Effector CD4-positive, alpha-beta T cell (primary cell): ENCODE measurements around the gene ANKRD6.
"Not testable (repeated sequence)": the region's sequence is repeated elsewhere in the genome, so short reads cannot be mapped to it uniquely, and the experiment has no call there.

Source experiments
- DNase-seq: peaks from one replicate; pipeline ENCODE4 v3.0.0-alpha.2; 2020
- total RNA-seq: gene quantifications from one replicate; lab custom pipeline; 2026; lab: John Stamatoyannopoulos, UW

The ANKRD6 gene
- 7.9 reads per million, percentile 27 among the genes with 10 or more reads in this experiment for total RNA-seq

- peak; percentile 73 for DNase-seq
Measured at GRCh38 chr6:89432875-89433251, at the start of gene ANKRD6. TSS of gene ANKRD6 (plus strand) at chr6:89433152. CDS start at chr6:89566977, 133,825 bp downstream.

GRCh38 chr6:89385156-89385667 is 47.7 kb upstream of the ANKRD6 start:
- DNase-seq, result no peak

- no peak for DNase-seq
Measured at GRCh38 chr6:89385846-89386245, 47.1 kb upstream of the ANKRD6 start.

GRCh38 chr6:89386917-89387491 is 45.9 kb upstream of the ANKRD6 start:
- DNase-seq, result no peak

DNA sequence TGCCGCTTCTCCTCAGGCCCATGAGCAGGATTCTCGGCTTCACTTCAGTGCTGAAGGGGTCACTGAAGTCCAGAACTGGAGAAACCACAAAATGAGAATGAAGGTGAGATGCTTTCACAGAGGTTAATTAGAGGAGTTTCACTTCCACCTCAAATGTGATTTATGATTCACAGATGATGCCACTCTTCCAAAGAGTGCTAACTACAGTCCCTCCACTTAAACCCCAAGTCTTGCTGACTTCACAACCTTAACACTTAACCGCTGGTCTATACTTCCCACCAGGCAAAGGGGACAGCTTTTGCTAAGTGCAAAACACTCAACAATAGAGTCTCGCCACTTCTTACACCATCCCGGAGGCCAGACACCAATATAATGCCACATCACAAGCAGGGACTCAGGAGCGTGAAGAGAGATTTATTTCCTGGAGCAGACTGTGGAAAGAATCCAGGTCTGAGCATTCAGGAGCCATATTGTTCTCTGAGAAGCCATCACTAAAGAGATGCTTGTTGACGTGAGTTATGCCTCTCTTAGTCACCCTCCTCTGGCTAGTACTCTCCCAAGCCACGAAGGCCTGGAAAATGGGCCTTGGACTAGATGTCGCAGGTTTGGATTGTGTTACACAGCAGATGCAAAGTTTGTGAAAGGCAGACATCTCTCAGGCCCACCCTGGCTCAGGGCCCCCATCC is 45.3 kb upstream of the ANKRD6 start:
- DNase-seq, result no peak

- no peak for DNase-seq
Measured at GRCh38 chr6:89388846-89389245, 44.1 kb upstream of the ANKRD6 start.

GRCh38 chr6:89392823-89393222 is 40.1 kb upstream of the ANKRD6 start:
- no peak for DNase-seq

DNA sequence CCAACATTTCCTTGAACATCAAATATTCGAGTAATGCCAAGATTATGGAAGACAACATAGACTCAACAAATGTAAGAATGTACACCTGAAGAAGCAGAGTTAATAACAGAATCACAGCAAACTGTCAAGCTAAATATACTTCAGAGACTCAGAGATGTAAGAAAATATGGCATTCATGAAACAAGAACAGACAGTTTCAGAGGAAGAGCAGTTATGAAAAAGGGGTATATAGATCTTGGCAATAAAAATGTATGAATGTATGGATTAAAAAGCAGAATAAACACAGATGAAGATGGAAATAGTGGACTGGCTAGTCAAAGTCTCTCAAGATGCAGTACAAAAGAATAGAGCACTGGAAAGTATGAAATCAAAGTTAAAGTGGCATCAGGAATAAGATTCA is 39.3 kb upstream of the ANKRD6 start:
- no peak for DNase-seq

GRCh38 chr6:89397884-89398283 is 35.1 kb upstream of the ANKRD6 start:
- DNase-seq, result not testable (repeated sequence)

DNA sequence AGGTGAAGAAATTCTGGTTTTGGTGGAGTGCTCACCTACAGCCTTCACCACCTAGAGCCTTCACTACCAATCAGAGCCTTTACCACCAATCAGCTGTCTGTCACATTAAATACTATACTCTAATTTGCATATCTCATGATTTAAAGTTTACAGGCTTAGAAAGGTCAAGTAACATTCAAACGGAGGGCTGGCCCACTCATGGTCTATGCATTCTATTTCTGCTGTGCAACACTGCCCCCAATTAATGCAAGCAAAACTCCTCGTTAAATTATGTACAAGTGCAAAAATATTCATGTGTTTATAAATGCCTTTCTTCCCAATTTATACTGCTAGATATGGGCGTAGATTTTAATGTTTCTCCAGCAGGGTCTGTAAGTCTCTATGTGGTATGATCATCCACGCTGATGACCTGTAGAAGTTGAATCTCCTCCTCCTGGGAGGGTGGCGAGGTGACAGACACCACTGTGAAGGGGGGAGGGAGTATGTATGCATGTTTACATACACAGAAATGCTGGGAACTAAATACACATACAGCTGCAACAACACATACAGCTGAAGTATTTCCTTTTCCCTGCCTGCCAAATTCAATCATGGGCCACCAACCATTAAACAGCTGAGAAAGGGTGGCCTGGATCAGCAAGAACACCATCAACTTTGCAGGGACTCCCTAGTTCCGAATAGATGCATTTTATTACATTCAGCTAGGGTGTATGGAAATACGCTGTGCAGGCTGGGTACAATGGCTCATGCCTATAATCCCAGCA is 34.0 kb upstream of the ANKRD6 start:
- no peak for DNase-seq

GRCh38 chr6:89400050-89400449 is 32.9 kb upstream of the ANKRD6 start:
- no peak for DNase-seq

GRCh38 chr6:89400912-89401399 is 32.0 kb upstream of the ANKRD6 start:
- no peak for DNase-seq

GRCh38 chr6:89402776-89403175 is 30.2 kb upstream of the ANKRD6 start:
- DNase-seq, result no peak

DNA sequence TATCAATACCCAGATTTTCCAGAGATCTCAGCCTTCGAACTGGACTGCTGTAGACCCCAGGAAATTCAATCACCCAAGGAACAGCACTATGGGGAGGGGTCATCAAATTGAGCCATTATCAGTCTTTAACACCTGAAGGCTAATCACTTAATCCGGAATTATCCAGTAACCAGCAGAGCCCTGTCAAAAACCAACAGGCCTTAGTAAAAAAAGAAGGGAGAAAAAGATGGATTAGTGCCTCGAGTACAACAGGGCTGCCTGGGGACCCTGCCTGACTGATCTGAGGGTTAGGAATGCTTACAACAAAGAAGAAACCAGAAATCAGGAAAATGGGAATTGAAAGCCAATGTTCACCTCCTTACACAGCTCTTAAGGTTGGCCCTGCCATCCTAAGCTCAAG is 28.4 kb upstream of the ANKRD6 start:
- DNase-seq, result no peak

DNA sequence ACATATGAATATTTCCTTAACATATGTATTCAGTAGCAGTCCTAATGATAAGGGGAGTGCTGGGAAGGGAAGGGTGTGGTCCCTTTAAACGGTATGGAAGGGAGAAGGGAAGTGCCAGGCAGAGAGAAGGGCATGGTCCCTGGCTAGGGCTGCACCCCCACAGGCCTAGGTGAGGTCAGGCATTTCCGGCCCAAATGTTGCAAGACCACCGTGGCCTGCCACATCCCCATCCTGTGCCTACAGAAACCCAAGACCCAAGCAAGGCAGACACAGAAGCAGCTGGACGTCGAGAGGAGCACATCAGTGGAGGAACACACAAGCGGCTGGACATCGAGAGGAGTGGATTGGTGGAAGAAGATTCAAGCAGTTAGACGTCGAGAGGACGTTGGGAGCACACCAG is 26.8 kb upstream of the ANKRD6 start:
- no peak for DNase-seq

DNA sequence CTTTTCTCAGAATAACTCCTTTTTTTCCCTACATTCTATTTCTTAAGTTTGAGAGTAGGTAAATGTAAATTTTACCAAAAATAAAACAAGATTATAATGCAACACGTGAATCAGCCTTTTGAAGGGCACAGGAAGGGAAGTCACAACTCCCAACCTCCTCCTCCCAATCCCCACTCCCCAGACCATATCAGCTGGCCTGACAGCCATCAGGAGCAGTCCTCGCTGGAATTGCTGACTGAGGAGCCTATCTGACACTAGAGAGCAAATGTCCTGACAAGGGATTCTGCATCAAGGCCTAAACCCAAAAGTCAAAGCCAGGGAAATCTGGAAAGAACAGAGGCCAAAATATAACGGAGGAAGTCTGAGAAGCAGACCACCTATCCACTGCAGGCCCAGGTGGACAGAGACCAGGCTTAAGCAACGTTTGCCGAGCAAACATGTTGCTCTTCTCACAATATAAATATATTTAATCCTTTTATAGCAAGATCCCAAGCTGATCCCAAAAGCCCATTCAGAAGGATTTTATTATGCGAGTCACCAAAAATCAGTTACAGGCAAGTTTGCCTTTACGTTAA is 23.4 kb upstream of the ANKRD6 start:
- DNase-seq, result no peak

- DNase-seq, result no peak
Measured at GRCh38 chr6:89410231-89410761, 22.7 kb upstream of the ANKRD6 start.

GRCh38 chr6:89410788-89411144 is 22.2 kb upstream of the ANKRD6 start:
- no peak for DNase-seq

GRCh38 chr6:89411145-89412070 is 21.5 kb upstream of the ANKRD6 start:
- no peak for DNase-seq

GRCh38 chr6:89412071-89413005 is 20.6 kb upstream of the ANKRD6 start, which contains the start of gene RRAGD:
TSS of gene RRAGD (minus strand) at chr6:89412273. CDS start at chr6:89411993, 280 bp downstream.
- peak; percentile 26 for DNase-seq

- no peak for DNase-seq
Measured at GRCh38 chr6:89413006-89413400, 19.9 kb upstream of the ANKRD6 start.
